Hindlimb muscle (tissue), 1 donor: ENCODE measurements around the gene SPIN1. TPM values are rescaled to one million over a fixed set of nuclear protein-coding genes. Genes with fewer than 3 reads are reported as not detected.
A peak's percentile ranks its signal among the peaks of the same experiment; 100 is the strongest.
"Not testable (repeated sequence)": the region's sequence is repeated elsewhere in the genome, so short reads cannot be mapped to it uniquely, and the experiment has no call there.

Experiments used
- DNase-seq: peaks from one replicate; pipeline ENCODE4 v3.0.0-alpha.2; 2013
- polyA plus RNA-seq: library from polyadenylated mRNA; unstranded; fragments of 120-200 nt; gene quantifications from one replicate; pipeline ENCODE4 v1.2.1, GENCODE V29; 2013; ENCODE audit not compliant: insufficient read length

SPIN1 gene
- polyA plus RNA-seq, result 60.7 TPM

- peak; percentile 90 for DNase-seq
Observed at GRCh38 chr9:88388203-88388885, at the start of gene SPIN1. Gene SPIN1, plus strand, starts transcription at chr9:88388444. Its CDS starts 38,096 bp downstream, at chr9:88426540.

- DNase-seq, result no peak
Observed at GRCh38 chr9:88339317-88339716, 48.9 kb upstream of the SPIN1 start.

GRCh38 chr9:88342246-88342645 is 46.0 kb upstream of the SPIN1 start:
- DNase-seq, result no peak

GRCh38 chr9:88344013-88344412 is 44.2 kb upstream of the SPIN1 start:
- no peak for DNase-seq

GRCh38 chr9:88350354-88350753 is 37.9 kb upstream of the SPIN1 start:
- not testable (repeated sequence) for DNase-seq

GRCh38 chr9:88355166-88355565 is 33.1 kb upstream of the SPIN1 start:
- DNase-seq, result no peak

- not testable (repeated sequence) for DNase-seq
Observed at GRCh38 chr9:88357250-88357649, 31.0 kb upstream of the SPIN1 start.

- DNase-seq, result no peak
Observed at GRCh38 chr9:88358723-88359122, 29.5 kb upstream of the SPIN1 start.

- DNase-seq, result no peak
Observed at GRCh38 chr9:88359974-88360373, 28.3 kb upstream of the SPIN1 start.

- no peak for DNase-seq
Observed at GRCh38 chr9:88362681-88363080, 25.6 kb upstream of the SPIN1 start.

- no peak for DNase-seq
Observed at GRCh38 chr9:88363661-88364060, 24.6 kb upstream of the SPIN1 start.

- DNase-seq, result no peak
Observed at GRCh38 chr9:88364706-88365105, 23.5 kb upstream of the SPIN1 start.

- DNase-seq, result no peak
Observed at GRCh38 chr9:88370346-88370745, 17.9 kb upstream of the SPIN1 start.

- DNase-seq, result no peak
Observed at GRCh38 chr9:88372103-88372654, 16.1 kb upstream of the SPIN1 start.

GRCh38 chr9:88373045-88373444 is 15.2 kb upstream of the SPIN1 start:
- no peak for DNase-seq

GRCh38 chr9:88378317-88378716 is 9.9 kb upstream of the SPIN1 start:
- DNase-seq, result no peak

GRCh38 chr9:88379352-88379751 is 8.9 kb upstream of the SPIN1 start:
- no peak for DNase-seq

- no peak for DNase-seq
Observed at GRCh38 chr9:88380118-88380517, 8.1 kb upstream of the SPIN1 start.

- DNase-seq, result not testable (repeated sequence)
Observed at GRCh38 chr9:88381322-88381721, 6.9 kb upstream of the SPIN1 start.

GRCh38 chr9:88383176-88383575 is 5.1 kb upstream of the SPIN1 start:
- DNase-seq, result no peak

GRCh38 chr9:88386137-88386536 is 2.1 kb upstream of the SPIN1 start:
- not testable (repeated sequence) for DNase-seq

GRCh38 chr9:88387036-88387551 is 1.1 kb upstream of the SPIN1 start:
- DNase-seq, result no peak

- DNase-seq, result peak; percentile 70
Observed at GRCh38 chr9:88387552-88388202, 567 bp upstream of the SPIN1 start.
